ENCODE results near the gene NPFF.

Gene NPFF

DNA sequence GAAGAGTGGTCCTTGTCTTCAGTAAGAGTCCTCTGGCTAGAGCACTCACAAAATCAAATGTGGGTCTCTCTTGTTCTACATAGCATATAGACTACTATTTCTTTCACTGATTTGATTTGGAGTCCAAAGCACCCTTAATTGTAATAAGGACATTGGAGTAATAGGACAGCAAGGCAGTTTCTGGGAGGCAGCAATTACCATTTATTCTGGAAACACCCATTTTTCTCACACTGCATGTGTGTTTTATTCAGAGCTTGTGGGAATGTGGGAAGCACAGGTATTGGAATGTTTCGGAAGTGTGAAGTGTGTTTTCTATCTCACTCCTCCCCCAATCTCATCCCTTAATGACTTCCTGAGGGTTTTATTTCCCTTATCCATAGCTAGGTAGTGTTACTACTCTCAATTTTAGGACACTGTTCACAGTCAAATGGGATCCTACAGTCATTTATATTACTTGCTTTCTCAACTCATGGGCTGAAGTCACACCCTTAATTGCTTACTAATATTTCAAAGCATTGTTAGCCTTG is 35.2 kb downstream of the NPFF start:
- no peak for DNase-seq

DNA sequence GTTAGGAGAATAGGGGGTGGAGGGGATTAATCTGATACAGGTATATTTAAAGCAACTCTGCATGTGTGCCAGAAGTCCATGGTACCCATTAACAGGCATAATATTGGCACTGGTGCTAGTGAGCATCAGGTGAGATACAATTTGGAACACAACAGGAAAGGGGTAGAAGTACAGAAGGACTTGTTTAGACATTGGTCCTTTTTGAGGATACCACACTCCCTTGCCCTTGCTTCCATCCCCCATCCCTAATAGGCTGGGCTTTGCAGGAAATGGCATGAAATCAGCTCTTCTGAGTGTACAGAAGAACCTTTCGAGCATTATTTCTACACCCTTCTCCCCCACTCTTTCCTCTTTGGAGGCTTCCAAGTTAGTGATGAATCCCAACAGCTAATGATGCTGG is 39.0 kb downstream of the NPFF start:
- DNase-seq = no peak

DNA sequence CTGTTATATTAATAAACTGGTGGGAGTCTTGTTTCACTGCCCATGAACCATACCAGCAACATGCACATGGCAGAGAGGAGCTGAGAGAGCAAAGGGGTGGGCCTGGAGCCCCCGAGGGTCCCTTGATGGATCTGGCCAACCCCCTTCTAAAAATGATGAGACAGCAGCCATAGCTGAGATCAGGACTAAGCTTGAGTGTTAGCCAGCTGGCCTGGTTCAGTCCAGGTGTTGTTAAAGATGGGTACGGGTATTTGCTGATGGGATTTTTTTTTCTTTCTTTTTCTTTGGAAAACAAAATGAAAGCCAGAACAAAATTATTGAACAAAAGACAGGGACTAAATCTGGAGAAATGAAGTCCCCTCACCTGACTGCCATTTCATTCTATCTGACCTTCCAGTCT is 39.4 kb downstream of the NPFF start:
- DNase-seq = no peak

DNA sequence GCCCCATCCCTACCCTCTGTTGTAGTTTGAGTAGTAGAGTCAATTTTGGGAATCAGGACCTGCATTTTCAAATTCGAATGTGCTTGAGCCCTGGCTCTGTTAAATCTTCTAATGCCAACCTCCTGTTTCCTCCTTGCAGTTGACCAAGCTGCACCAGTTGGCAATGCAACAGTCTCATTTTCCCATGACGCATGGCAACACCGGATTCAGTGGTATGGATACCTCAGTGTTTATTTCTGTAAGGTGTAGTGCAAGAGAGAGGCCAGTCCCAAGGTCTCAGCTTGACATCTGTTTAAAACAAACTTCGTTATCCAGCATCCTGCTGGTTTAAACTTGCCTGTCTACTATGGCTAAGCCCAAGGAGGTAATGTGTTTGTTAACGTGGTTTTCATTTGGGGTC is 40.2 kb downstream of the NPFF start:
- DNase-seq = no peak

DNA sequence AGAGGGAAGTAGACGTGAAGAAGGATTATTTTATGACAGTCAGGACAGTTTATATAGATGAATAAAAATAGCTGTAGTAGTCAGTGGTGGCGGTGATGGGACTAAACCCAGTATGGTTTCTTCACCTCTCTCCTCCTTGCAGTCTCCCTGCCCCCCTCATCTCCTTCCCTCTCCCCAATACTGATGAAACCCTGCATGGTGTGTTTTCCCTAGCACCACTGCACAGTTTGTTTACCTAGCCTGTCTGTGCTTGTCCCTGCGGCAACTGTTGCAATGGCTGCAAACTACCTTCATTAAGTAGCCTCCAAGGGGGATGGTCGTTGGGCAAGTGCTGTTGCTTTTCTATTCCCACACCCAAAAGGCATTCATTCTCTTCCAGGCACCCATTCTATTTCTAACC is 40.6 kb downstream of the NPFF start:
- no peak for DNase-seq

GRCh38 chr12:53465679-53466078 is 41.6 kb downstream of the NPFF start:
- no peak for DNase-seq

DNA sequence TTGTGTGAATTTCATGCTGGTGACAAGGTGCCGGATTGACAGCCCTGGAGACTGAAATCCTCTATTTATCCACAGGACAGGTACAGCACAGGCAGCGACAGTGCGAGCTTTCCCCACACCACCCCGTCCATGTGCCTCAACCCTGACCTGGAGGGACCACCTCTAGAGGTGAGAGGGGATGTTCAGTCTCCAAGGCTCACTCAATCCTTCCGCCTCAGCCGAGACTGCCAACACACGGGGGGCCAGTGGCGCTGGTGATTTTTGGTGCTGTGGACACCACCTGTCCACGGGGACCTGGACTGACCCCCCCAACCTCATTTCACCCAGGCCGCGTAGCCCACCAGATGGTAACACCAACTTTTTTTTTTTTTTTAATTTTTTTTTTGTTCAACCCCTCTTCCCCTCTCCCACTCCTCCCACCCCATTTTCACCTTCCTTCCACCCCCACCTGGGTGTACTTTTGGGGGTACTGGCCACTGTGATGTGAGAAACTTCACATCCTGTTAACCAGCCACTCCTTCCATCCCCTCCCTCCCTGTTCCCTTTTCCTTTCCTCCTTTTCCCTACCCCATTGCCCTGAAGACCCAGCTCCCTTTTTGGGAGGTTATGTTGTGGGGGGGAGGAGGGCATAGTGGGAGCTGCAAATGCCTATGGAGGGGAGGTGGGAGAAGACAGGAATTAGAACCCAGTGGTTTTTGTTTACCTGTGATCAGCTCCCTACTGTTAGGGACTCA is 42.4 kb downstream of the NPFF start:
- no peak for DNase-seq

DNA sequence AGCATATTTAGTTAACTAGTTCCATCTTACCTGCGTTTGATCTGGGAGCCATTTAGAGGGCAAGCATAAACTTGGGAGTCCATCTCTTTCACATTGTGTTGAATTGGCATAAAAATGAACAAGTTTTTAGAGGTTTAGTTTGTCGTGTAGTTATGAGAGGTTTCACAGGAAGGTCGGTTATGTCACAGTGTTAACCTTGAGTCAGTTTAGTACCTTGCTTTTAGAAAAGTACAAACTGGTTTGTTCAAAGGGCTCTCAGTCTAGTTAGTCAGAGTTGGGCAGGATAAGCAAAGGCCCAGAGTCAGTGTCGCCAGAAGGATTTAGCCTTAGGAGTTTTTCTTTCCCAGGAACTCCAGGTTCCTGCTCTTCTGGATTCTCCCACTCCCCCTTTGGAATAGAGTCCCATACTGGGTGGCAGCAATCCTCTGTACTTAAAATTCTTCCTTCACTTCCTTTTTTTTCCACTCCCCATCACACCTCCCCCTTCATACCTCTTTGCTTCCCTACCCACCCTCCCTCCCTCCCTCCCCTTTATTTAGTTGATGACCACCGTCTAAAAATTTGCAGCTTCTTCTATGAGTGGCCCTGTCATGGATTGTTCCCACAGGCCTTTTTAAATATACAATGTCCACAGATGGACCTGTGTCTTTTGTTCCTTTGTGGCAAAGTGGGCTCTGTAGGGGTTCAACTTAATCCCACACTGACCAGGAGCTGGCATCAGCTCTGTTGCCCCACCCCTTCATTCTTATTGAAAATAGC is 43.3 kb downstream of the NPFF start:
- DNase-seq = no peak

DNA sequence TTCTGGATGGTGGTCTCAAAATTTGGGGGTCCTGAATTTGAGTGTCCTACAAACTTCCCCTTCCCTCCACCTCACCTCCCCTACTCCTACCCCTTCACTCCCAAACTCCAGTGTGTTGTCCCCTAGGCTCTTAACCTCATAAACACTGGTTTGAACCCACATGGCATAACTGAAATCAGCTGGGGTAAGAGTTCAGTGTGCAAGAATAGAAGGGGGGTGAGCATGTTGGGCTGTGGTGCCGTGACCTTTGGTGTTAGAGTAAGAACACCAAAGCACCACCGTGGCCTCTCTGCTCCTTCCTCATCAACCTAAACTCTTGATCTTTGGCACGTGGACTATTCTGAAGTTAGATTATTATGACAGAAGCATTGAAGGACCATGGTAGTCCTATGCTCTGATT is 44.3 kb downstream of the NPFF start:
- DNase-seq = no peak

DNA sequence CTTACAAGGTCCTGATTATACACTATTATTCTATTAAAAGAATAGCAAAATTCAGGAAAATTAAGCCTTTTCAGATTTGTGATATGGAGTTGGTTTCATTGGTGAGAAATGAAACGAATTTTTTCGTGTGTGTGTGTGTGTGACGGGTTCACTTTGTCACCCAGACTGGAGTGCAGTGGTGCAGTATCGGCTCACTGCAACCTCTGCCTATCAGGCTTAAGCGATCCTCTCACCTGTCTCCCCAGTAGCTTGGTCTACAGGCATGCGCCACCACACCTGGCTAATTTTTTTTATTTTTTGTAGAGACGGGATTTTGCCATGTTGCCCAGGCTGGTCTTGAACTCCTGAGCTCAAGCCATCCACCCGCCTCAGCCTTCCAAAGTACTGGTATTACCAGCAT is 45.7 kb downstream of the NPFF start:
- no peak for DNase-seq

- DNase-seq = no peak
These were observed 46.2 kb downstream of the NPFF start for GRCh38 chr12:53461059-53461458.

DNA sequence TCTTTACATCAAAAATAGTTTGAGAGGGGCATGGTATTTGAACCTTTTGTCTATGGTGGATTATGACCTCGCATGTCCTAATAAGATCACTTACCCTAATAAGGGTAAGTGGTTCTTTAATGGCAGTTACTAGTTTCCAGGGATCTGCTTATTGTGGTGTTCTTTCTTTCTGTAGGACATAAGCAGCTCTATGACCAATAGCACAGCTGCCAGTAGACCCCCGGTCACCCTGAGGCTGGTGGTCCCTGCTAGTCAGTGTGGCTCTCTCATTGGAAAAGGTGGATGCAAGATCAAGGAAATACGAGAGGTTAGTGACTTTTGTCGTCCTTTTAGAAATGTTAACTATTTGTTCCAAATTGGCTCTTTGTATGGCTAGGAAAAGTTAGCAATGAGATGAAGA is 48.2 kb downstream of the NPFF start:
- no peak for DNase-seq
